Psoas muscle (tissue), 8 donors: ENCODE data around the gene SEMA7A. TPM values are rescaled to one million over a fixed set of nuclear protein-coding genes. Genes with fewer than 3 reads are reported as not detected.
"Not testable (repeated sequence)": the region's sequence is repeated elsewhere in the genome, so short reads cannot be mapped to it uniquely, and the experiment has no call there.

Experiments used
- ATAC-seq, 4 donors: fragments of 200-7000 bp; cut with Tn5 transposase; one replicate each; pipeline ENCODE4 v1.9.1; 2020; ENCODE audit warnings: moderate library complexity in 3 of 4, mild to moderate bottlenecking in 2 of 4
- DNase-seq, 2 donors: peaks; one replicate each; pipeline ENCODE4 v3.0.0-alpha.2; 2020
- H3K27ac ChIP-seq: fragments of 200-600 bp; one replicate; pipeline ENCODE4 v1.8.0; 2022
- H3K27me3 ChIP-seq, 3 donors: fragments of 200-600 bp in 1 of 3; one replicate each; pipeline versions ENCODE4 v1.6.1 to v1.8.0; 2013 to 2022; ENCODE audit warnings: low read length in 2 of 3, mild to moderate bottlenecking in 2 of 3, moderate library complexity in 1 of 3; ENCODE audit not compliant: insufficient read depth in 3 of 3
- H3K36me3 ChIP-seq, 2 donors: fragments of 200-600 bp in 1 of 2; one replicate each; pipeline versions ENCODE4 v1.6.1 to v1.8.0; 2013 to 2022; ENCODE audit warnings: low read depth in 1 of 2, mild to moderate bottlenecking in 1 of 2, moderate library complexity in 1 of 2; ENCODE audit not compliant: insufficient read depth in 1 of 2
- H3K4me1 ChIP-seq: fragments of 200-600 bp; one replicate; pipeline ENCODE4 v1.8.0; 2022
- H3K4me3 ChIP-seq: fragments of 200-600 bp; one replicate; pipeline ENCODE4 v1.8.0; 2022; ENCODE audit warnings: mild to moderate bottlenecking
- H3K9me3 ChIP-seq: fragments of 200-600 bp; one replicate; pipeline ENCODE4 v1.8.0; 2022
- WGBS, 3 donors: extraction: QIAGEN DNeasy Blood & Tissue Kit; methylation state at CpG; one replicate each; pipeline versions ENCODE4 v1.1.6 to v1.1.7; 2013; 5-methylcytosine and 5-hydroxymethylcytosine counted together
- intact Hi-C, 2 donors: fragments of 100-400 bp; cut with DNase I; formaldehyde crosslinking; loops; one replicate each; pipeline versions ENCODE4 v1.11.0 to v1.14.2; 2022
- polyA plus RNA-seq, 3 donors: library from polyadenylated mRNA; stranded (reverse); fragments of 200-250 nt; gene quantifications; one replicate each; pipeline ENCODE4 v1.2.3, GENCODE V29; 2013
- total RNA-seq, 4 donors: library from RNA; stranded (reverse); fragmentation: NEBNext Ultra II Directional in 2 of 4; extraction: Animal tissue kit (Norgen Biotek cat#: 25700) in 2 of 4; gene quantifications; one replicate each; pipeline versions ENCODE4 v1.2.1 to v1.2.4, GENCODE V29; 2021 to 2023
- TF ChIP-seq, protein P1 (sequence below): fragments of 200-600 bp; IDR thresholded peaks from one replicate; pipeline ENCODE4 v1.8.0; 2022; ENCODE audit warnings: antibody characterized with exemption
- donor health status: healthy with polysubstance abuse.
- donor health status: DM: no; HTN: no; CAD: no; lungs with moderate emphysema.
- donor health status: Bipolar disorder and iron deficiency.
- donor health status: healthy.
- donor health status: DM: yes; HTN: yes; CAD: no.
- donor health status: DM: no; HTN: no; CAD: no.
- donor health status: DM: no; HTN: no; CAD: no.
- donor health status: DM: yes; HTN: yes; CAD: no.

SEMA7A gene
- total and polyA plus RNA-seq, 7 donors, result 0.44 to 2.0 (median 1.2) TPM

- Histone ChIP-seq H3K27ac (no peak overlapping the region), H3K36me3 (no peaks in the 10 kb centered on the region), H3K4me1 (no peaks in the 10 kb centered on the region), H3K9me3 (no peaks in the 10 kb centered on the region), H3K27me3 (no peaks in the 10 kb centered on the region), H3K4me3 (no peak overlapping the region)
- no peak for DNase-seq
- intact Hi-C loops, result no loop called here
- no peak for ATAC-seq
- TF ChIP-seq, protein P1, sequence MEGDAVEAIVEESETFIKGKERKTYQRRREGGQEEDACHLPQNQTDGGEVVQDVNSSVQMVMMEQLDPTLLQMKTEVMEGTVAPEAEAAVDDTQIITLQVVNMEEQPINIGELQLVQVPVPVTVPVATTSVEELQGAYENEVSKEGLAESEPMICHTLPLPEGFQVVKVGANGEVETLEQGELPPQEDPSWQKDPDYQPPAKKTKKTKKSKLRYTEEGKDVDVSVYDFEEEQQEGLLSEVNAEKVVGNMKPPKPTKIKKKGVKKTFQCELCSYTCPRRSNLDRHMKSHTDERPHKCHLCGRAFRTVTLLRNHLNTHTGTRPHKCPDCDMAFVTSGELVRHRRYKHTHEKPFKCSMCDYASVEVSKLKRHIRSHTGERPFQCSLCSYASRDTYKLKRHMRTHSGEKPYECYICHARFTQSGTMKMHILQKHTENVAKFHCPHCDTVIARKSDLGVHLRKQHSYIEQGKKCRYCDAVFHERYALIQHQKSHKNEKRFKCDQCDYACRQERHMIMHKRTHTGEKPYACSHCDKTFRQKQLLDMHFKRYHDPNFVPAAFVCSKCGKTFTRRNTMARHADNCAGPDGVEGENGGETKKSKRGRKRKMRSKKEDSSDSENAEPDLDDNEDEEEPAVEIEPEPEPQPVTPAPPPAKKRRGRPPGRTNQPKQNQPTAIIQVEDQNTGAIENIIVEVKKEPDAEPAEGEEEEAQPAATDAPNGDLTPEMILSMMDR, result no peak
- 79 to 84% (median 80%) methylated on average over 7 of the region's 7 CpGs for WGBS, 3 donors
Measured at GRCh38 chr15:74392902-74393301, 40.9 kb downstream of the SEMA7A start.

DNA sequence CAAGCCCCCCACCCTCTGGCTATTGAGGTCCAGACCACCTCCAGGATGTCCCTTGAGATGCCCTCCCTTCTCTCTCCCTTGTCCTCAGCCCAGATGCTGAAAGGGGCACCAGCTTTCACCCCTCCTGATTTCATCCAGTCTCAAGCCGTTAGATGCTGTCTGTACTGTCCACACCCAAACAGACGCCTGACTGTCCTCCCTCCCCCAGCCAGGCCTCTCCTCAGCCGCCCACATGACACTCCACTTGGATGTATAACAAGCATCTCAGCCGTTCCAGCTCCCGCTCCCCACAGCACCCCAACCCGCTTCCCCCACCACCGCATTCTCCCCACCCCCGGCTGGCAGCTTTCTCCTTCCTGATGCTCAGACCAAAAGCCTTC, 41.3 kb downstream of the SEMA7A start:
- TF ChIP-seq, protein P1, result no peak
- ATAC-seq, result no peak
- H3K36me3 ChIP-seq, result no peaks in the 10 kb centered on the region
- H3K9me3 ChIP-seq, result no peaks in the 10 kb centered on the region
- WGBS, 3 donors, result 49 to 59% (median 54%) methylated on average over 8 of the region's 8 CpGs
- intact Hi-C loops, result no loop called here
- DNase-seq, result no peak
- no peaks in the 10 kb centered on the region for H3K4me1 ChIP-seq
- H3K27me3 ChIP-seq, result no peaks in the 10 kb centered on the region
- no peak overlapping the region for H3K4me3 ChIP-seq
- no peak overlapping the region for H3K27ac ChIP-seq

DNA sequence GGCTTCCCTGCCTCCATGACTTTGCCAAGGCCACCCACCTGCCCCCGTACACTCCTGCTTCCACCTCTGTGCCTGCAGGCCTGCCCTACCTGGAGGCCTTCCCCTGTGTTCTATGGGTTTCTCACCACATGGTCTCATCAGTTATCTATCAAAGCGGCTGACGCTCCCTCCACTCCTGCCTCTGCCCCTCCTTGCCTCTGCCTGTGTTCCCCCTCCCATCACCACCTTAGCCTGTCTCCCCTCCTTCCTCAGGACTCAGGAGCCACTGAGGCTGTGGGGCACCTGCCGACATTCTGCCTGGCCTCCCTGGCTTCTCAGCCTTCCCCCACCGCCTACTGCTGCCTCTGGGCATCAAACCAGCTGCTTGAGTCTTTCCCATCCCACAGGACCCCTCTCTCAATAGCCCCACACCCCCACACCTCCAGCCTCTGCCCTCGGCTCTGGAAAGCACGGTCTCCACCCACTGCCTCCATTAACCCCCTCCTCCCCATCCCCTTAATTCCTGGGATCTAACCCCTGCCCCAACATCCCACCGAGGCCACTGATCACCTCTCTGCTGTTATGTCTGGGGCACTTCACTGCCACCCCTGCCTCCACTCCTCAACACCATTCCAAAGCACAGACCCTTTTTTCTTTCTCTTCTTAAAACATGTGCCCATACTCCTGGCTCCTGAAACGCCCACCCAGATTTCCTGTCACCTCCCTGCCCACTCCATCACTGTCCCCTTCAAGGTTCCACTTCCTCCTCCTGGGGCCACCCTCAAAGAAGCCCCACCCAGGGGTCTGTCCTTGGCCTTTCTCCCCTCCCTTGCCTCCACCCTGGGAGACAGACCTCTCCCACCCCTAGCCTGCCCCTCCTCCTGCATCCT, 41.9 kb downstream of the SEMA7A start:
- Histone ChIP-seq H3K27me3 (no peaks in the 10 kb centered on the region), H3K9me3 (no peaks in the 10 kb centered on the region), H3K36me3 (no peaks in the 10 kb centered on the region), H3K27ac (no peak overlapping the region), H3K4me1 (no peaks in the 10 kb centered on the region), H3K4me3 (no peak overlapping the region)
- ATAC-seq (no peak), DNase-seq (no peak)
- WGBS, 3 donors, result 65 to 74% (median 69%) methylated on average over 9 of the region's 9 CpGs
- intact Hi-C loops, result no loop called here
- TF ChIP-seq, protein P1, result no peak

GRCh38 chr15:74390647-74391288, 43.0 kb downstream of the SEMA7A start:
- Histone ChIP-seq H3K27ac (no peak overlapping the region), H3K4me3 (no peak overlapping the region), H3K4me1 (no peaks in the 10 kb centered on the region), H3K36me3 (no peaks in the 10 kb centered on the region), H3K27me3 (no peaks in the 10 kb centered on the region), H3K9me3 (no peaks in the 10 kb centered on the region)
- no peak for ATAC-seq
- TF ChIP-seq, protein P1, result no peak
- WGBS, 3 donors, result 81 to 83% (median 82%) methylated on average over 12 of the region's 12 CpGs
- DNase-seq, result no peak
- intact Hi-C loops, result no loop called here

GRCh38 chr15:74390049-74390646, 43.6 kb downstream of the SEMA7A start:
- ATAC-seq, H3K4me3 ChIP-seq, H3K36me3 ChIP-seq, H3K27ac ChIP-seq, H3K4me1 ChIP-seq, DNase-seq, H3K27me3 ChIP-seq, intact Hi-C loops, H3K9me3 ChIP-seq: not testable (repeated sequence)
- 93 to 94% (median 94%) methylated on average over 11 of the region's 11 CpGs for WGBS, 3 donors
